ENCODE measurements around the gene BACH1.
"Not testable (repeated sequence)": the region's sequence is repeated elsewhere in the genome, so short reads cannot be mapped to it uniquely, and the experiment has no call there.

BACH1 gene

GRCh38 chr21:29277442-29277841, 21.3 kb upstream of the BACH1 start:
- Mint-ChIP-seq H3K9me3 (peaks cover 9% of the 10 kb centered on the region), H3K4me3 (no peak overlapping the region)

GRCh38 chr21:29279558-29279957, 19.2 kb upstream of the BACH1 start:
- H3K36me3 Mint-ChIP-seq, result peaks cover 6% of the 10 kb centered on the region
- no peaks in the 10 kb centered on the region for H3K27me3 Mint-ChIP-seq
- ATAC-seq, result no peak
- H3K27ac Mint-ChIP-seq, result no peak overlapping the region
- peaks cover 9% of the 10 kb centered on the region for H3K9me3 Mint-ChIP-seq
- H3K4me3 Mint-ChIP-seq, result no peak overlapping the region
- H3K4me1 Mint-ChIP-seq, result no peaks in the 10 kb centered on the region

More at GRCh38 chr21:29277442-29277841, 21.3 kb upstream of the BACH1 start:
- H3K36me3 Mint-ChIP-seq, result peaks cover 6% of the 10 kb centered on the region
- no peak overlapping the region for H3K27ac Mint-ChIP-seq
- no peak for ATAC-seq
- no peaks in the 10 kb centered on the region for H3K27me3 Mint-ChIP-seq
- no peaks in the 10 kb centered on the region for H3K4me1 Mint-ChIP-seq

GRCh38 chr21:29281801-29282200, 16.9 kb upstream of the BACH1 start:
- H3K4me1 Mint-ChIP-seq, H3K9me3 Mint-ChIP-seq, H3K27me3 Mint-ChIP-seq, H3K36me3 Mint-ChIP-seq, H3K4me3 Mint-ChIP-seq, H3K27ac Mint-ChIP-seq, ATAC-seq: not testable (repeated sequence)

- peaks cover 25% of the 10 kb centered on the region for H3K4me1 Mint-ChIP-seq
- no peaks in the 10 kb centered on the region for H3K9me3 Mint-ChIP-seq
- no peak for ATAC-seq
- H3K4me3 Mint-ChIP-seq, result no peak overlapping the region
- H3K27ac Mint-ChIP-seq, result no peak overlapping the region
- no peaks in the 10 kb centered on the region for H3K27me3 Mint-ChIP-seq
- H3K36me3 Mint-ChIP-seq, result no peaks in the 10 kb centered on the region
Measured at GRCh38 chr21:29287383-29287782, 11.3 kb upstream of the BACH1 start.

GRCh38 chr21:29288239-29288638, 10.5 kb upstream of the BACH1 start:
- Mint-ChIP-seq H3K9me3 (no peaks in the 10 kb centered on the region), H3K4me3 (no peak overlapping the region), H3K27ac (no peak overlapping the region), H3K4me1 (peaks cover 26% of the 10 kb centered on the region), H3K27me3 (no peaks in the 10 kb centered on the region), H3K36me3 (no peaks in the 10 kb centered on the region)
- ATAC-seq, result no peak

GRCh38 chr21:29289317-29289716, 9.4 kb upstream of the BACH1 start:
- ATAC-seq, result no peak
- Mint-ChIP-seq H3K4me1 (peaks cover 37% of the 10 kb centered on the region), H3K27ac (no peak overlapping the region), H3K27me3 (no peaks in the 10 kb centered on the region), H3K4me3 (no peak overlapping the region), H3K36me3 (no peaks in the 10 kb centered on the region), H3K9me3 (no peaks in the 10 kb centered on the region)

- Mint-ChIP-seq H3K4me1 (peaks cover 46% of the 10 kb centered on the region), H3K27me3 (no peaks in the 10 kb centered on the region), H3K9me3 (peaks cover 1% of the 10 kb centered on the region), H3K27ac (no peak overlapping the region), H3K4me3 (no peak overlapping the region), H3K36me3 (no peaks in the 10 kb centered on the region)
- ATAC-seq, result no peak
Measured at GRCh38 chr21:29290240-29290639, 8.5 kb upstream of the BACH1 start.

GRCh38 chr21:29293495-29293894, 5.2 kb upstream of the BACH1 start:
- H3K4me3 Mint-ChIP-seq, result peak overlapping the region; percentile 45
- no peaks in the 10 kb centered on the region for H3K27me3 Mint-ChIP-seq
- peak overlapping the region; percentile 72 for H3K27ac Mint-ChIP-seq
- ATAC-seq, result peak; percentile 99
- peaks cover 45% of the 10 kb centered on the region for H3K4me1 Mint-ChIP-seq
- H3K36me3 Mint-ChIP-seq, result no peaks in the 10 kb centered on the region
- peaks cover 4% of the 10 kb centered on the region for H3K9me3 Mint-ChIP-seq

GRCh38 chr21:29295066-29295650, 3.6 kb upstream of the BACH1 start:
- ATAC-seq, result no peak

GRCh38 chr21:29296446-29296845, 2.3 kb upstream of the BACH1 start:
- Mint-ChIP-seq H3K27ac (peak overlapping the region; percentile 28), H3K36me3 (no peaks in the 10 kb centered on the region), H3K9me3 (peaks cover 4% of the 10 kb centered on the region), H3K27me3 (no peaks in the 10 kb centered on the region), H3K4me1 (peaks cover 60% of the 10 kb centered on the region), H3K4me3 (no peak overlapping the region)
- ATAC-seq, result no peak

More at GRCh38 chr21:29295066-29295650, 3.6 kb upstream of the BACH1 start:
- Mint-ChIP-seq H3K9me3 (peaks cover 4% of the 10 kb centered on the region), H3K4me3 (peak overlapping the region; percentile 29), H3K27me3 (no peaks in the 10 kb centered on the region), H3K4me1 (peaks cover 51% of the 10 kb centered on the region), H3K27ac (peak overlapping the region; percentile 72), H3K36me3 (no peaks in the 10 kb centered on the region)

GRCh38 chr21:29297483-29298347, 1.0 kb upstream of the BACH1 start:
- Mint-ChIP-seq H3K4me1 (peaks cover 73% of the 10 kb centered on the region), H3K4me3 (peak overlapping the region; percentile 68), H3K9me3 (peaks cover 4% of the 10 kb centered on the region), H3K27ac (peak overlapping the region; percentile 96), H3K36me3 (no peaks in the 10 kb centered on the region), H3K27me3 (no peaks in the 10 kb centered on the region)
- no peak for ATAC-seq

GRCh38 chr21:29299046-29299915, 559 bp downstream of the BACH1 start:
- Mint-ChIP-seq H3K9me3 (peaks cover 4% of the 10 kb centered on the region), H3K36me3 (no peaks in the 10 kb centered on the region), H3K27ac (peak overlapping the region; percentile 96), H3K27me3 (no peaks in the 10 kb centered on the region), H3K4me3 (peak overlapping the region; percentile 96), H3K4me1 (peaks cover 72% of the 10 kb centered on the region)
- peak; percentile 63 for ATAC-seq

- H3K27ac Mint-ChIP-seq, result peak overlapping the region; percentile 96
- peaks cover 3% of the 10 kb centered on the region for H3K9me3 Mint-ChIP-seq
- peak; percentile 82 for ATAC-seq
- no peaks in the 10 kb centered on the region for H3K27me3 Mint-ChIP-seq
- peak overlapping the region; percentile 96 for H3K4me3 Mint-ChIP-seq
- H3K36me3 Mint-ChIP-seq, result no peaks in the 10 kb centered on the region
- peaks cover 71% of the 10 kb centered on the region for H3K4me1 Mint-ChIP-seq
Measured at GRCh38 chr21:29299916-29300806, 1.4 kb downstream of the BACH1 start.

- Mint-ChIP-seq H3K27ac (peak overlapping the region; percentile 96), H3K4me1 (peaks cover 69% of the 10 kb centered on the region), H3K36me3 (peaks cover 2% of the 10 kb centered on the region), H3K4me3 (peak overlapping the region; percentile 96), H3K9me3 (peaks cover under 1% of the 10 kb centered on the region), H3K27me3 (no peaks in the 10 kb centered on the region)
- no peak for ATAC-seq
Measured at GRCh38 chr21:29300807-29301138, 2.1 kb downstream of the BACH1 start.

Data from stimulated activated memory B cell treated with anti-CD40 and anti-IgM and Interleukin-4, amounts not matched to agents 10 μg/mL and 1 μg/mL and 100 μg/mL, for 72 hours (primary cell).